IMR-90 (cell line): ENCODE results near the gene NLGN4X. TPM values are rescaled to one million over a fixed set of nuclear protein-coding genes. Genes with fewer than 3 reads are reported as not detected.

Source experiments
- ATAC-seq: fragments of 200-7000 bp; cut with Tn5 transposase; 2 replicates; pipeline ENCODE4 v1.9.1; 2020; ENCODE audit warnings: low read depth, mild to moderate bottlenecking, moderate library complexity
- BruUV-seq: library from RNA; stranded (reverse); fragments of 400-500 nt; replicated peaks from 2 replicates; lab custom pipeline; 2021; lab: Mats Ljungman, UMichigan
- CTCF ChIA-PET: fragments of 300-600 bp; formaldehyde crosslinking; extraction: SDS; loops from one replicate; lab custom pipeline; 2021; ENCODE audit warnings: antibody characterized with exemption; lab: Yijun Ruan, JAX
- POLR2A ChIA-PET: fragments of 300-600 bp; sonication (Branson Sonifier 250); formaldehyde crosslinking; loops from one replicate; lab custom pipeline; 2022; ENCODE audit warnings: antibody characterized with exemption; ENCODE audit not compliant: unreplicated experiment; lab: Charles Lee
- DNase-seq: peaks from one replicate; pipeline ENCODE4 v3.0.0; 2013
- H2AFZ ChIP-seq: replicated peaks from 2 replicates; pipeline ENCODE3; 2013; ENCODE audit warnings: low read length, mild to moderate bottlenecking; ENCODE audit not compliant: poor library complexity
- H2AK5ac ChIP-seq: 2 replicates; pipeline ENCODE4 v1.6.1; 2013; ENCODE audit warnings: low read depth, low read length, inconsistent platforms
- H2AK9ac ChIP-seq: replicated peaks from 2 replicates; pipeline ENCODE3; 2013; ENCODE audit warnings: mild to moderate bottlenecking, low read depth, low read length, moderate library complexity; ENCODE audit not compliant: poor library complexity
- H2BK120ac ChIP-seq: 2 replicates; pipeline ENCODE4 v1.6.1; 2013; ENCODE audit warnings: low read depth, low read length, inconsistent platforms
- H2BK15ac ChIP-seq: 3 replicates; pipeline ENCODE4 v1.6.1; 2013; ENCODE audit warnings: low read depth, low read length, inconsistent platforms
- H2BK20ac ChIP-seq: 2 replicates; pipeline ENCODE4 v1.6.1; 2013; ENCODE audit warnings: low read depth, mild to moderate bottlenecking, inconsistent platforms, low read length, moderate library complexity
- H2BK5ac ChIP-seq: 2 replicates; pipeline ENCODE4 v1.6.1; 2013; ENCODE audit warnings: mild to moderate bottlenecking, low read depth, low read length, inconsistent platforms; ENCODE audit not compliant: poor library complexity, severe bottlenecking
- H3K14ac ChIP-seq: replicated peaks from 2 replicates; pipeline ENCODE4 v1.6.1; 2013; ENCODE audit warnings: low read depth, low read length, inconsistent platforms
- H3K18ac ChIP-seq: 2 replicates; pipeline ENCODE4 v1.6.1; 2013; ENCODE audit warnings: low read depth, low read length, control low read depth
- H3K23ac ChIP-seq: 2 replicates; pipeline ENCODE4 v1.6.1; 2013; ENCODE audit warnings: low read depth, low read length, inconsistent platforms
- H3K27ac ChIP-seq: 2 replicates; pipeline ENCODE4 v1.5.1; 2013; ENCODE audit warnings: mild to moderate bottlenecking, control low read depth, low read length; ENCODE audit not compliant: insufficient read depth
- H3K27me3 ChIP-seq: 2 replicates; pipeline ENCODE4 v1.6.1; 2013; ENCODE audit warnings: low read length; ENCODE audit not compliant: control insufficient read depth, insufficient read depth
- H3K36me3 ChIP-seq: 2 replicates; pipeline ENCODE4 v1.6.1; 2013; ENCODE audit warnings: low read length, mixed read lengths; ENCODE audit not compliant: control insufficient read depth, insufficient read depth
- H3K4ac ChIP-seq: 2 replicates; pipeline ENCODE4 v1.6.1; 2013; ENCODE audit warnings: low read depth, low read length, inconsistent platforms
- H3K4me1 ChIP-seq: 2 replicates; pipeline ENCODE4 v1.6.1; 2013; ENCODE audit warnings: low read length, mixed read lengths; ENCODE audit not compliant: control insufficient read depth, insufficient read depth
- H3K4me2 ChIP-seq: 2 replicates; pipeline ENCODE4 v1.6.1; 2013; ENCODE audit warnings: low read depth, mild to moderate bottlenecking, control low read depth, low read length, moderate library complexity
- H3K4me3 ChIP-seq: 2 replicates; pipeline ENCODE4 v1.5.1; 2013; ENCODE audit warnings: low read depth, mild to moderate bottlenecking, control low read depth, low read length, moderate library complexity; ENCODE audit not compliant: insufficient read depth
- H3K56ac ChIP-seq: 2 replicates; pipeline ENCODE4 v1.6.1; 2013; ENCODE audit warnings: low read length, inconsistent platforms; ENCODE audit not compliant: insufficient read depth; ENCODE audit errors: extremely low read depth
- H3K79me1 ChIP-seq, 2 experiments: 2 replicates each; pipeline ENCODE4 v1.6.1; 2013; ENCODE audit warnings: low read length in 2 of 2, inconsistent platforms in 1 of 2, low read depth in 1 of 2
- H3K9ac ChIP-seq: 2 replicates; pipeline ENCODE4 v1.6.1; 2013; ENCODE audit warnings: low read depth, low read length, control low read depth
- H3K9me1 ChIP-seq: 2 replicates; pipeline ENCODE4 v1.6.1; 2013; ENCODE audit warnings: low read length, inconsistent platforms; ENCODE audit not compliant: insufficient read depth
- H3K9me3 ChIP-seq: 2 replicates; pipeline ENCODE4 v1.6.1; 2013; ENCODE audit warnings: low read length; ENCODE audit not compliant: control insufficient read depth, insufficient read depth
- H4K20me1 ChIP-seq: 2 replicates; pipeline ENCODE4 v1.6.1; 2013; ENCODE audit warnings: low read length, inconsistent platforms; ENCODE audit not compliant: insufficient read depth
- H4K5ac ChIP-seq: 2 replicates; pipeline ENCODE4 v1.6.1; 2013; ENCODE audit warnings: mild to moderate bottlenecking, low read depth, low read length, control low read depth
- H4K8ac ChIP-seq, 2 experiments: 2 replicates each; pipeline ENCODE4 v1.6.1; 2013; ENCODE audit warnings: low read depth in 2 of 2, low read length in 2 of 2, control low read depth in 1 of 2, inconsistent platforms in 1 of 2
- H4K91ac ChIP-seq: 2 replicates; pipeline ENCODE4 v1.6.1; 2013; ENCODE audit warnings: low read depth, low read length, inconsistent platforms; ENCODE audit not compliant: insufficient read depth
- CEBPB ChIP-seq: IDR thresholded peaks from 2 replicates; pipeline ENCODE4 v1.6.1; 2012; ENCODE audit warnings: low read depth, low read length, improper control_type of control experiment
- FOS ChIP-seq: fragments of 150-350 bp; IDR thresholded peaks from 2 replicates; pipeline ENCODE4 v1.6.1; 2016; ENCODE audit warnings: low read depth, low read length
- MAFK ChIP-seq: IDR thresholded peaks from 2 replicates; pipeline ENCODE4 v1.6.1; 2012; ENCODE audit warnings: low read depth, low read length, improper control_type of control experiment
- MXI1 ChIP-seq: IDR thresholded peaks from 2 replicates; pipeline ENCODE4 v1.6.1; 2012; ENCODE audit warnings: low read depth, mild to moderate bottlenecking, low read length, moderate library complexity, borderline replicate concordance
- POLR2A ChIP-seq: IDR thresholded peaks from 2 replicates; pipeline ENCODE4 v1.6.1; 2012; ENCODE audit warnings: mild to moderate bottlenecking, low read depth, low read length
- RAD21 ChIP-seq: IDR thresholded peaks from 2 replicates; pipeline ENCODE4 v1.6.1; 2012; ENCODE audit warnings: low read length, improper control_type of control experiment
- SMC3 ChIP-seq: fragments of 150-350 bp; IDR thresholded peaks from 2 replicates; pipeline ENCODE4 v1.6.1; 2016; ENCODE audit warnings: low read depth, mild to moderate bottlenecking, antibody characterized with exemption, low read length, moderate library complexity
- whole genome bisulfite sequencing, 2 experiments: methylation state at CpG; one replicate each; pipeline versions ENCODE4 v1.1.5 to v1.1.7; 2013; ENCODE audit warnings: missing lambda C conversion rate in 2 of 2; ENCODE audit not compliant: insufficient read length in 1 of 2; ENCODE audit errors: extremely low coverage in 2 of 2; 5-methylcytosine and 5-hydroxymethylcytosine counted together
- dilution Hi-C: fragments of 300-500 bp; cut with HindIII; formaldehyde crosslinking; loops from one replicate; pipeline ENCODE4 v1.14.3; 2018; ENCODE audit warnings: low sequenced_read_pairs; ENCODE audit not compliant: unreplicated experiment
- in situ Hi-C: fragments of 300-500 bp; cut with MboI; formaldehyde crosslinking; loops from 3 replicates; pipeline ENCODE4 v1.14.3; 2019; ENCODE audit warnings: low sequenced_read_pairs, inconsistent platforms, mixed read lengths
- intact Hi-C: fragments of 100-400 bp; cut with micrococcal nuclease; formaldehyde crosslinking; loops from 2 replicates; pipeline ENCODE4 v1.10.0; 2022
- polyA plus RNA-seq, 3 experiments: library from polyadenylated mRNA; depleted of rRNA; stranded (reverse); fragments of >200 nt; gene quantifications; 2 replicates each; pipeline ENCODE4 v1.2.3, GENCODE V29; 2012; ENCODE audit warnings: low replicate concordance in 1 of 3
- total RNA-seq: library from RNA; depleted of rRNA; stranded (reverse); fragments of >200 nt; gene quantifications from 2 replicates; pipeline ENCODE4 v1.2.3, GENCODE V29; 2012
- TF ChIP-seq, protein P1 (sequence below): fragments of 150-350 bp; IDR thresholded peaks from 2 replicates; pipeline ENCODE4 v1.6.1; 2016; ENCODE audit warnings: low read depth, mild to moderate bottlenecking, low read length, moderate library complexity, borderline replicate concordance
- TF ChIP-seq, protein P2 (sequence below): conservative IDR thresholded peaks from 2 replicates; pipeline ENCODE4 v1.5.1; 2012; ENCODE audit warnings: mild to moderate bottlenecking, low read depth, low read length, improper control_type of control experiment

The NLGN4X gene
- total and polyA plus RNA-seq, 2 of the 4 experiments (the other 2 are of a cell fraction): not detected

DNA sequence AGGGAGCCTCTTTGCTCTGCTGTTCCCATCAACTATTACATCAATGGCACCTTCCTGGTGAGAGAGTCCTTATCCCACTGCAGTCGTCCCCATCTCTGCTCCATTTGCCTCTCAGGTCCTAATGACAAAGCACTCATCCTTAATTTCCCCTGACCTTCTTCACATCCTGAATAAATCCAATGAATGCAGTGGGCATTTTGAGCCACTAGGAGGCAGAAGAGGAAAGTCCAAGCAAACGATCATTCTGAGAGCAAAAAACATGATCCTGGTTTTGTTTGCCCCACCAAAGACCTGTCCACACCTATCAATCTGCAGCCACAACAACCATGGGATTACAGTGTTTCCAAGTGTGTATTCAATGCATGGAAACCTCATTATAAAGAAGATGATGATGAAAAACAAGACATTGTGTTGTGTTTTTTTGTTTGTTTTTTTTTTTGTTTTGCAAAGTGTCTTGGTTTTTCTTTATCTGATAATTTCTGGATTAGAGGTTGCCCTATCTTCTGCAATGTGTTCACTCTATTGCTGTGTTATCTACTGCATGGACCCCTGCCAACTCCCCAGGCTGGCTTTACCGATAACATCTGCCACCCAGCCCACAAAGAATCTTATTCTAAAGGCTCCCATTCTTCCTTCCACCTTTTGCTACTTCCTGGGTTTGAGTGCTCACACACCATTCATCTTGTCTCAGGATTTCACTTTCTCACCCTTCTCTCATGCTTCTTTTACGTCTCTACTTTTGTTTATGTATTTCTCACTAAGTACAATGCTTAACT is 207.2 kb downstream of the NLGN4X start:
- no peak for TF ChIP-seq MAFK
- TF ChIP-seq RAD21: peak; percentile 40
- TF ChIP-seq, protein P1, sequence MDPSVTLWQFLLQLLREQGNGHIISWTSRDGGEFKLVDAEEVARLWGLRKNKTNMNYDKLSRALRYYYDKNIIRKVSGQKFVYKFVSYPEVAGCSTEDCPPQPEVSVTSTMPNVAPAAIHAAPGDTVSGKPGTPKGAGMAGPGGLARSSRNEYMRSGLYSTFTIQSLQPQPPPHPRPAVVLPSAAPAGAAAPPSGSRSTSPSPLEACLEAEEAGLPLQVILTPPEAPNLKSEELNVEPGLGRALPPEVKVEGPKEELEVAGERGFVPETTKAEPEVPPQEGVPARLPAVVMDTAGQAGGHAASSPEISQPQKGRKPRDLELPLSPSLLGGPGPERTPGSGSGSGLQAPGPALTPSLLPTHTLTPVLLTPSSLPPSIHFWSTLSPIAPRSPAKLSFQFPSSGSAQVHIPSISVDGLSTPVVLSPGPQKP: no peak
- TF ChIP-seq POLR2A: no peak
- TF ChIP-seq MXI1: no peak
- TF ChIP-seq CEBPB: no peak
- peak; percentile 9; the same call in 1 of the 2 replicates for TF ChIP-seq SMC3
- TF ChIP-seq FOS: no peak
- TF ChIP-seq, protein P2, sequence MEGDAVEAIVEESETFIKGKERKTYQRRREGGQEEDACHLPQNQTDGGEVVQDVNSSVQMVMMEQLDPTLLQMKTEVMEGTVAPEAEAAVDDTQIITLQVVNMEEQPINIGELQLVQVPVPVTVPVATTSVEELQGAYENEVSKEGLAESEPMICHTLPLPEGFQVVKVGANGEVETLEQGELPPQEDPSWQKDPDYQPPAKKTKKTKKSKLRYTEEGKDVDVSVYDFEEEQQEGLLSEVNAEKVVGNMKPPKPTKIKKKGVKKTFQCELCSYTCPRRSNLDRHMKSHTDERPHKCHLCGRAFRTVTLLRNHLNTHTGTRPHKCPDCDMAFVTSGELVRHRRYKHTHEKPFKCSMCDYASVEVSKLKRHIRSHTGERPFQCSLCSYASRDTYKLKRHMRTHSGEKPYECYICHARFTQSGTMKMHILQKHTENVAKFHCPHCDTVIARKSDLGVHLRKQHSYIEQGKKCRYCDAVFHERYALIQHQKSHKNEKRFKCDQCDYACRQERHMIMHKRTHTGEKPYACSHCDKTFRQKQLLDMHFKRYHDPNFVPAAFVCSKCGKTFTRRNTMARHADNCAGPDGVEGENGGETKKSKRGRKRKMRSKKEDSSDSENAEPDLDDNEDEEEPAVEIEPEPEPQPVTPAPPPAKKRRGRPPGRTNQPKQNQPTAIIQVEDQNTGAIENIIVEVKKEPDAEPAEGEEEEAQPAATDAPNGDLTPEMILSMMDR: peak; percentile 35; the same call in 1 of the 2 replicates
- in situ Hi-C loops: no loop called here
- H2AFZ ChIP-seq: no peak overlapping the region

More for the DNA sequence above, 207.2 kb downstream of the NLGN4X start:
- Histone ChIP-seq H3K36me3 (no peaks in the 10 kb centered on the region), H2BK120ac (no peak overlapping the region), H2AK9ac (no peak overlapping the region), H3K4me3 (no peak overlapping the region), H2BK5ac (no peak overlapping the region), H3K79me1 (no peaks in the 10 kb centered on the region), H4K91ac (no peak overlapping the region), H3K27me3 (no peaks in the 10 kb centered on the region), H3K56ac (no peak overlapping the region), H3K14ac (no peak overlapping the region), H2AK5ac (no peak overlapping the region), H3K9ac (no peak overlapping the region), H3K4me1 (no peaks in the 10 kb centered on the region), H2BK15ac (no peak overlapping the region), H4K5ac (no peak overlapping the region), H4K8ac (no peak overlapping the region), H3K23ac (no peak overlapping the region), H3K27ac (no peak overlapping the region), H3K9me1 (no peaks in the 10 kb centered on the region), H3K18ac (no peak overlapping the region), H3K4me2 (no peak overlapping the region), H3K9me3 (no peaks in the 10 kb centered on the region; the same call in 1 of the 2 replicates), H3K4ac (no peak overlapping the region), H4K20me1 (no peaks in the 10 kb centered on the region), H2BK20ac (no peak overlapping the region)
- no peak for ATAC-seq
- dilution Hi-C loops (no loop called here), intact Hi-C loops (loop anchor here (5.0 kb wide), 1 partner anchor 1906 kb away; the partner anchor contains the start of gene PNPLA4)
- ChIA-PET POLR2A (no interaction called here), CTCF (no interaction called here)
- no TSS peak for BruUV-seq
- no CpG with 5 or more reads among the region's 4 CpGs for WGBS, 2 experiments
- DNase-seq: peak; percentile 0
